ENCODE data around the gene TNFSF13.
"Not testable (repeated sequence)": the region's sequence is repeated elsewhere in the genome, so short reads cannot be mapped to it uniquely, and the experiment has no call there.

TNFSF13 gene

GRCh38 chr17:7591596-7591995 lies 33.0 kb downstream of the TNFSF13 start:
- no peak for DNase-seq

GRCh38 chr17:7592422-7593021 lies 34.0 kb downstream of the TNFSF13 start:
- no peak for DNase-seq

- no peak for DNase-seq
These were observed 34.7 kb downstream of the TNFSF13 start for GRCh38 chr17:7593296-7593695.

GRCh38 chr17:7597561-7597960 lies 39.0 kb downstream of the TNFSF13 start:
- DNase-seq = not testable (repeated sequence)

- no peak for DNase-seq
These were observed 47.7 kb downstream of the TNFSF13 start for GRCh38 chr17:7606280-7606679.

GRCh38 chr17:7610641-7611040 lies 52.1 kb downstream of the TNFSF13 start:
- no peak for DNase-seq

Measured in T-helper 1 cell (primary cell).